Activated CD8-positive, alpha-beta memory T cell treated with anti-CD3 and anti-CD28 coated beads for 1 hour (primary cell): ENCODE measurements around the gene WBP2.

Experiments used
- DNase-seq, 2 donors: peaks; one replicate each; pipeline ENCODE4 v3.0.0-alpha.2; 2020; ENCODE audit warnings: low read depth in 1 of 2; ENCODE audit errors: extremely low read depth in 1 of 2

WBP2 gene

DNA sequence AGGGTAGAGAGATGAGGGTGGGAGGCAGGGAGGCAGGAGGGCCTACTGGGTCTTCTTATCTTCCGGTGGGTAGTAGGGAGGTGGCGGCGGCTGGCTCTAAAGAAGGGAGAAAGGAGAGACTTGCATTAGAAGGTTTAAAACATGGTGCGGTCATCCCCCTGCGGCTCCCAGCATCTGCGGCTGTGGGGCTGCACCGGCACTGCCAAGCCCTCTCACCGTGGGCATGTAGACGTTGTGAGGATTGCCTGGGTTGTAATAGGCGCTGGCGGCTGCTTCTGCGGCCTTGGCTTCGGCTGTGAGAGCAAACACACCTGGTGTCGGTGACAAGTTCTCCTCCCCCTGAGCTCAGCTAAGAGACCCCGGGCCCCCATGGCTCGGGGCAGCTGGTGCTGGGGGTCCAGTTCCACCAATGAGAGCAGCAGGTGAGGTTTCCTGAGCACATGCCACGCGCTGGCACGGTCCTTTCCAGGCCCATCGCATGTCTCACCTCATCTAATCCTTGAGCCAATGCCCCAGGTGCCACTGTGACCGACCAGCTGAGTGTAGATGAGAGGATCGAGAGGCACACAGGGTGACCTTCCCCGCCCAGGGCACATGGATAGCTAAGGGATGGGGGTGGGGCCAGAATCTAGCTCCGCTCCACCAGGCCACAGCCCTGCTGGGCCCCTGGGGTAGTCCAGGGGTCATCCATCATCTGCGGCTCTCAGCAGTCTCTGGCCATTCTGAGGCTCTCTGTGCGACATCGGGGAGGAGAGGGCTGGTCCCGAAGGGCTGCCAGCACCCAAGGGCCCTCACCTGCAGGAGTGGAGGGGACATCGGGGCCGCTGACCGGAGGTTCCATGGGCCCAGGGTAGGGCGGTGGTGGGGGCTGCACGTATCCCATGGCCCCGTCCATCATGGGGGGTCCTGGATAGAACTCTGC lies 8.2 kb downstream of the WBP2 start:
- DNase-seq: no peak

DNA sequence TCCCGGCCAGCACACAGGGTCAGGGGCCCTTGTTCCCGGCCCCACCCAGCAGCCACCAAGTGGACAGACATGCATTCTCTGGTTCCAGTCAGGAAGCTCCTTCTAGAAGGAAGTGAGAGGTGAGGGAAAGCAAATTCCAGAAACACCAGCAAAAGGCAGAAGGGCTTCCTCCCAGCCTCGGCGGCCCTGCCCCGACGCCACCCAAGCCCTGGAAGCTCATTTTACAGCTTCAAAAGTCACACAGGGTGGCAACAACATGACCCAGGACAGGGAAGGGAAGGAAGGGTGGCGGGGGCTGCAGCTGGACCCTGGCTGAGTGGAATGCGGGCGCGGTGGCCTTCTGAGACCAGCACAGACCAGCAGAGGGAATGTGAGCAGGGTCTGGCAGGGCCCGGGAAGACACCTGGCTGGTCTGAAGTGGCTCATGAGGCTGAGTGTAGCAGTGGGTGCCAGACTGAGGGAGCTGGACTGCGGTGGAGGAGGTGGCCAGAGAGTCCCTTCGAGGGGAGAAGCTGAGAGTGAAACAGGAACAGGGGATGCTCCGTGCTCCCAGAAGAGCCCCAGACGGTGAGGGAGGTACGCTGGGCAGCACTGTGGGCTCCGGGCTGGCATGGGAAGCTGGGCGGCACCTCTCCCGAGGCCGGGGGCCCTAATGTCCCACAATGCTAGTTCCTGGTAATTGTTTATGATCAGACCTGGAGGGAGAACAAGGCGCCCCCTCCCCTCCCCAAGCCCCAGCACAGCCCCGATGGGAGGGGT lies 9.0 kb downstream of the WBP2 start:
- no peak for DNase-seq

DNA sequence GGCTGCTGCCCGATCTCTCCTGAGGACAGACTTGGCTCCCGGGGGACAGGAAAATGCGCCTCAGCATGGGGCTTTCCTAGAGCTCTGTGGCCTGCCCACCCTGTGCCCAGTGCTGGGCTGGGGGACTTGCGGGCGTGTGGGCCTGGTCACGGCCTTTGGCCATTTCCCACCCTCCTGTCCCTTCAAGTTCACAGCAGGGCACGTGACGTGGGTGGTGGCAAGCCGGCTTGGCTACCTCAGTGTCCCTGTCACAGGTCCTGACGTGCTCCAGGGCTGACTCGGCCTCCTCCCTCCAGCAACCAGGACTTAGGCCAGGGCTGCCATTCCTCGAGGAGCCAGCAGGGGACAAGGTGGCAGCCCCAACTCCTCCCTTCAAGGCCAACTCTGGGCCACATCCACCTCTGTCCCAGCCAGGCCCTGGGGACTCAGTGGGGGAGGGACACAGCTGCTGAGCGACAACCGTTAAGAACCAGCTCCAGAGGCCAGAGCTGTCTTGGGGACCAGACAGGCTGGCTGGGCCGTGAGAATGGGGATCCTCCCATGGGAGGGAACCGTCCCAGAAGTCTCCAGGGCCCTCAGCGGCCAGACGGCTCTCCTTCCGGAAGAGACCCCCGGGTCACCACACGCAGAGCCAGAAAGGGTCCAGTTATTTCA lies 9.9 kb downstream of the WBP2 start:
- DNase-seq: no peak

DNA sequence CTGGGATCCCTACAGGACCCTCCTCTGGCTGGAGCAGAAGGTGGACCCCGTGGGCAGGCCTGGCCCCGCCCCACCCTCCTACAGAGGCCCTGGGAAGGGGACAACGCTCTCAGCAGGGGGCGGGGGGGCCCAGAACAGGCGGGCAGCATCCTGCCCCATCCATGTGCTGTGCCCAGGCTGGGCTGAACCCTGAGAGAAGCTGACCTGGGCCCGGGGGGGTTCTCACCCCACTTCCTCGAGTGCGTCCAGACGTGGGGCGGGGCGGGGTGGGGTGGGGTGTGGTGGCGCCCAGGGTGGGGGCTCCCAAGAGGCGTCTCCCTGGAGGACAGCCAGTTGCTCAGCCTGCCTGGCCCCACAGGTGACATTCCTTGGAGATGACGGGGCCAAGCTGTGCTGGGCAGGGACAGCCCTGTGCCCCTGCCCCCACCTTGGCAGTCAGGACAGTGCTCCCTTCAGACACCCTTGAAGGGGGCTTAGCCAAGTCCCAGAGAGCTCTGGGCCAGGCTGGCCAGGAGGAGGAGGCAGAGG lies 10.5 kb downstream of the WBP2 start:
- no peak for DNase-seq

DNA sequence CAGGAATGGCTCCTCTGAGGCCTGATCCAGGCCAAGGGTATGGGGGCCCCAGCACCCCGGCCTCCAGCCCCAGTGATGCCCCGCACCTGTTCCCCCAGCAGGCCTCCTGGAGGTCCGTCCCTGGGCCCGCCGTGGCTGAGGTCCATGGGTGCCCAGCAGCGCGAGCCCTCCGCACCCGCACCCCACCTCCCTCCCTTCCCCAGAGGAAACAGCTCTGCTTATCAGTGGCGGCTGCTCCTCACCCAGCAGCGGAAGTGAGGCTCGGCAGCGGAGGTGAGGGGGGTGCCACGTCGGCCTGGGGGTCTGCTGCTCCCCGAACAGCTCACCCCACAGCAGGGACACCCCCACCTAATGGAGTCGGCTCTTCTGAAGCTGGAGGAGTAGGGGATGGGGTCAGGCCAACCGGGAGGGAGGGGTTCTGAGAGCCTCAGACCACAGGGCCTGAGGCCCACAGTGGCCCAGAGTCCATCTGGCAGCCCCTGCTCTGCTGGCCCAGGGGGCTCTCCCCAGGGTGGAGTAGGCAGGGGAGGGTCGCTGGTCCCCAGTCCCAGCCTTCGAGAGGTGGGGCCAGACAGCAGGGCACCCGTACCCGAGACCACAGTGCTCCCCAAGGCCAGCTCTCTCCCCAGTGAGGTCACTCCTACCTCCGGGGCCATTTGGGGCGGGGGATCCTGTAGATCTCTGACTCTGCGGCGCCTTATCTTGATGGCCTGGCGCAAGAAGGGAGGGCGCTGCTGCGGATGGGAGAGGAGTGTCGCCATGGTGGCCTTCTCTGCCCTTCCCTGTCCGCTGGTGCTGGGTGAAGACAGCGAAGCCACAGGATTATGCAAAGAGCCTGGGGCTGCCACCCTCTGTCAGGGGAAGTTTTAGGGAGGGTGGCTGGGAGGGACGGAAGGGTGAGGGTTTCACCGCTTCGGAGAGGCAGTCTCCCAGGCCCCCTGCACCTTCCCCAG lies 11.3 kb downstream of the WBP2 start, which contains the start of gene UNC13D:
UNC13D (minus strand) TSS at position 828 of the 953 bp plus-strand sequence; CDS start at position 761, 67 bp downstream.
- peak in 1 of 2 donors; percentile 57 for DNase-seq

DNA sequence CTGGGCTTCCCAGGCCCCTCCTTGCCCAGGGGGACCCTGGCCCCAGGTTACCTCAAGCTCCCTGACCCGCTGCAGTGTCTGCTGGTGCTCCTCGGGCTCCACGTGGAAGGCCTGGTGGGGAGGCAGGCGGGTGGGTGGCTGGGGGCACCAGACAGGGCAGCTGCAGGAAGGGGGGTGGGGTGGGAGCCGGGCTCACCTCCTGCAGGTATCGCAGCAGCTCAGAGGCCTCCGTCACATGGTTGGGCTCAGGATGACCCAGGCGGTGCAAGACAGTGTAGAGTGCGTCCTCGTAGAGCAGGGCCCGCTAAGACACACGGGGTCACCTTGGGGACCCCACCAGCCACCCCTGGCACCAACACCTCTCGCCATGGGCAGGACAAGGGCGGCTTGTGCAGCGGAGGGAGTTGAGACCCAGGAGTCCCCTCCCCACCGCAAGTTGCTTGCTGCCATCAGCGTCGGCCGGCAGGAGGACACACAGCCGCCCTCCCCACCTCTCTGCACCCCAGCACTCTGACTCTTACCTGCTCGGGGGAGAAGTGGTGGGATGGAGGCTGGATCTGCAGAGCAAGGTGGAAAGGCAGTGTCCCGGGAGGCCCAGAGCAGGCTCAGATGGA lies 12.1 kb downstream of the WBP2 start:
- no peak for DNase-seq

DNA sequence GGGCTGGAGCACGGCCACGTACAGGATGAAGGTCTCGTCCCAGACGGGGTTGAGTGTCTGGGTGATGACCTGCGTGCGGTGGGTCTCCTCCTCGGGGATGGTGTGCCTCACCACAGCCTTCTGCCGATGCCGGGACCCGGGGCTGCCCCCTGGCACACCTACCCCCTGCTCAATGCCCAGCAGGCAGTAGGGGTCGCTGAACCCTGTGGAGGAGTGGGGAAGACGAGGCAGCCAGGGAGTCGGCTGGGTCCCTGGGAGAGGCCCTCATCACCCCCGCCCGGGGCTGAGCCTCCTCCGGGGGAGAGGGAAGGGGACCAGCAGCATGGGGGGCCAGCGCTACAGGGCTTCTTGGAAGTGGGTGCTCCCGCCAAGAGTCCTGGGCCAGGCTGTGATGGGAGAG lies 12.7 kb downstream of the WBP2 start:
- no peak for DNase-seq

DNA sequence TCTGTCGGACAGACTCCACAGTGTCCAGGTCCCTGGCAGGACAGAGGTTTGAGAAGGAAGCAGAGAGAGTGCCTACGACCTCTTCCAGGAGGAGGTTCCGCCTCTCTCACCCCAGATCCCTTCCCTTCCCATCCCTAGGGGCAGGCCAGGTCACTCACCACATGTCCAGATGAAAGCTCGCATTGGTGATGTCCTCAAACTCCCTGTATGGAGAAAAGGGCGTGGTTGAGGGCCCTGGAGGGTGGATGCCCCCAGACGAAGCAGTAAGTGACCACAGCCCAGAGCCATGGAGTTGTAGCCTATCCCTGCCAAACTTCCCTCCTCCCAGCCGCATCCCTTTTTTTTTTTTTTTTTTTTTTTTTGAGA lies 14.4 kb downstream of the WBP2 start:
- no peak for DNase-seq

DNA sequence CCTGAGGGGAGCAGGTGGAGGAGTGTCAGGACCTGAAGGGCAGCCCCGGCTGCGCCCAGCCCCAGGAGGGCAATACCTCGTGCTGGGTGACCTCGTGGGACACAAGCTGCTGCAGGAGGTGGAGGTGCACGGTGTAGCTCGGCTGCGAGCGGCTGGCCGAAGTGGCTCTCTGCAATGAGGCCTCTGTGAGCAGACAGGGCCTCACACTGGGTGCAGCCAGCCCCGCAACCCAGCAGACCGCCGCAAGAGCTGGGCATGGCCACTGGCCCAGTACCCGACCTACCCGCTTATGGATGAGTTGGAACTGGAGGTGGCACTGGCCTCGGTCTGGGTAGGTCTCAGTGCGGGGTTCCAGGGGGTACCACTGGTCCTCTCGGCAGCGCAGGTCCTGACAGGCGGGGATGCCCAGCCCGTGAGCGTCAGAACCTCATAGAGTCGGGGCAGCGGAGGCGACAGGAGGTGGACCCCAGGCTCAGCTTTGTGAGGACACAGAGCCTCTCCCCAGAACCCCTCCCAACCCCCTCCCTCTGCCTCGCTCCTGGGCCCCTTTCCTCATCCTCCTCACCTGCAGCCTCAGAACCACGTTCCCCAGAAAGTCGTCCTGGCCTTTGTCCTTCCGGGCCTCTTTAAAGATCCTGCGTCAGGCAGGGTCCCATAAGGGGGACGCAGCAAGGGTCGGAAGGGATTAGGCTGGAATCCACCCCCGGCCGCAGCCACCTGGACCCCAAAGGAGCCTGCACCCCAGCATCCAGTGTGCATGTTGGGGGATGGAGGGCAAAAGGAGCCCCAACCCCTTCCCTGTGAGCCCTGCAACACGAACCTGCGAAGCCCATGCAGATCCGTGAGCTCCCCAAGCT lies 15.0 kb downstream of the WBP2 start:
- no peak for DNase-seq

DNA sequence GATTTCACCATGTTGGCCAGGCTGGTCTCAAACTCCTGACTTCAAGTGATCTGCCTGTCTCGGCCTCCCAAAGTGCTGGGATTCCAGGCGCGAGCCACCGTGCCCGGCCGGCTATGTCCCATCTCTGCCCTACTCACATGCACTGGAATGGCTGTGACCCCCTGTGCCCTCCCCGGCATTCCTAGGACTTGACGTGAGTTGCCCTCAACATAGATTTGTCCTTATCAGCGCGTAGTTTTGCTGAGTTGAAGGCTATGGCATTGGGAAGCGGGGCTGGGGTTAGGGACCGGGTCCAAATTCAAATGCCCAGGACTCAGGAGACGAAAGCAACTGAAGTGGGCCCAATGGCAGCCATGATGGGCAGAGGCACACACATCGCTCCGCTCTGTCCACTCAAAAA lies 16.7 kb downstream of the WBP2 start:
- DNase-seq: no peak

DNA sequence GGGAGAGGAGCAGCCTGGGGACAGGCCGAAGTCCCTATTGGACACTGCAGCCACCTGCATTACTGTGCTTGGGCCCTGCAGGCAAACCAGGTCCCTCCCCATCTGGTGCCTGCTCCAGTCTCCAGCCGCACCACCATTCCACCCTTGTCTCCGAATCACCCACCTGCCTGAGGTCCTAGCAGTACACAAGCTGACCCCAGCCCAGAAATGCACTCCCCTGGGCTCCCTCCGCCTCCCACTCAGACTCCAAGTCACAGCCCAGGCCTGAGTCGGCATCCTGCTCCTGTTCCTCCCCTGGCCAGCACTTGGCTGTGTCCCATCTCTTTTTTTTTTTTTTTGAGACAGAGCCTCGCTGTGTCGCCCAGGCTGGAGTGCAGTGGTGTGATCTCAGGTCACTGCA lies 17.2 kb downstream of the WBP2 start:
- DNase-seq: no peak

DNA sequence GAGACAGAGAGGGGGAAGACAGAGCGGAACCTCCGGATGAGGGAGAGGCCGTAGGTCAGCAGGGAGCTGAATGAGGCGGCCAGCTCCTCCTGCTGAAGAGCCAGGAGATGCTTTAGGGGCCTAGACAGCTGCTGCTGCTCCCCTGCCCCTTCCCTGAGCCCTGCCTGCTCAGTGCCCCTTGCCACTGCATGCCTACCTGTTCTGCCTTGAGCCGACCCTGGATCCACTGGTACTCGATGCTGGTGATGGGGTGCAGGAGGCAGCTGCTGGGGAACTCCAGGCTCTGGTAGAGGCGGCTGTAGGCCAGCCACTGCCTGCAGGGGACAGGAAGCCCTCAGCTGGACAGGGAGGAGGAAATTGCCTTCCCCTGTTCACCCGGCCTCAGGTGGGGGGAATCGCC lies 18.5 kb downstream of the WBP2 start:
- no peak for DNase-seq

DNA sequence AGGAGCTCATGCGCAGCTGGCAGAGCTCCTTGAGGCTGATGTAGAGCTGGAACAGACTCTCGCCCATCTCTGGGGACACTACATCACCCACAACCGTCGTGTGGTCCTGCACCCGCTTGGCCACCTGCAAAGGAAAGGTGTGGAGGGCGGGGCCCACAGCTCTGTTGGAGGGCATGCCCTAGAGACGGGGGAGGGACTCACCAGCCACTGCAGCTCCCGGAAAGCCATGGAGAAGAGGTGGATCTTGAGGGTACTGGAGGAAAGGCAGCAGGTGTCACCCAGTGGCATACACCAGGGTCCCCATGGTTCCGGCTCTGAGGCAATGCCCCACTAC lies 19.5 kb downstream of the WBP2 start:
- no peak for DNase-seq

DNA sequence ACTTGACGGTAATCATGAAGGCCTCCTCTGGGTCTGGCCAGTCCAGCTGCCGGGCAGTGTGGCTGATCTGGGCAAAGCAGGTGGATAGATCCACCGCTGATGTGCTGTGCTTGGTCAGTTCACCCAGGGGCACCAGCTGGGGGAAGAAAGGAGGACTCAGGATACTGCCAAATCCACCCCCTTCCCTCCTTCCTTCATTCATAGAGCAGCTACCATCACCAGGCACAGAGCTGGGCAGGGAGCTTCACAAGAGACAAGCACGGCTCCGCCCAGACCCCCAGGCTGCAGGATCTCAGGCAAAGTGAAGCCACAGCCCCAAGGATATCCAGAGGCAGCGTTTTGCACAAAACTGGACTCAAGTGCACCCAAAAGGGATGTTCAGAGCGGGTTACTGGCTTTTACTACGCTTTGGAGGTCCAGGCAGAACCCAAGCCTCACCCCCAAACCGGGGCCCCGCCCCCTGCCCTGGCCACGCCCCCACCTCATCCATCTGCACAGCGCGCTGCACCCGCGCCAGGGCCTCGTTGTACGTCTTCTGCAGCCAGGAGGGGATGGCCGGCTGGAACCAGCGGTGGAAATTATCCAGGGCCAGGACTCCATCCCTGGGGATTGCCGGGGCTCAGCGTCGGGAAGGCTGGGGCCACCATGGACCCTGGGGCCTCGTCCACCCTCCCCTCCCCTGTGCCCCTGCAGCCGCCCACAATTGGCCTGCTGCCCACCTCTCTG lies 20.0 kb downstream of the WBP2 start:
- DNase-seq: no peak

DNA sequence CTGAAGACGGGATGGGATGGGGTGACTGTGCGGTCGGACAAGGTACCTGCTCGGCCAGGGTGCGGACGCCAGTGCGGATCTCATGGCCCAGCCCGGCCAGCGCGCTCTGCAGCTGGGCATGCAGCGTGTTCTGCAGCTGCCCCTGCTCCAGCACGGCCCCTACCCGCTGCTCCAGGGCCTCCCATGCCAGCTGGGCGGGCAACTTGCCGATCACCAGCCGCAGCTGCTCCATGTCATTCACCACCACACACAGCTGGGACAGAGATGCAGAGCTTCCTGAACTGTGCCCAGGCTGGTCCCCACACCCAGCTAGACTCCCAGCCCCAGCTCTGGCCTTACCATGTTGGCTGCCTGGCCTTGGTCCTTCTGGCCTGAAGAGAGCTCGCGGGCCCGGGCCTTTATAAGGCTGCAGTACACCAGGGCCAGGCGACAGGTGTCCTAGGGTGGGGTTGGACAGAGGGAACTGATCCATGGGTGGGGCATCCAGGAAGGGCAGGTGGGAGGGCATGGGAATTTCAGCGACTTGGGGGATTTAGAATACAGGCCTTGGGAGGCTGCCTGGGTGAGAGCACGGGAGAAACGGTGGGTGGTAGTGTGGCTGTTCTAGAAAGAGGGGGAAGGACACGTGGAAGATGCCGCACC lies 20.7 kb downstream of the WBP2 start:
- DNase-seq: no peak

DNA sequence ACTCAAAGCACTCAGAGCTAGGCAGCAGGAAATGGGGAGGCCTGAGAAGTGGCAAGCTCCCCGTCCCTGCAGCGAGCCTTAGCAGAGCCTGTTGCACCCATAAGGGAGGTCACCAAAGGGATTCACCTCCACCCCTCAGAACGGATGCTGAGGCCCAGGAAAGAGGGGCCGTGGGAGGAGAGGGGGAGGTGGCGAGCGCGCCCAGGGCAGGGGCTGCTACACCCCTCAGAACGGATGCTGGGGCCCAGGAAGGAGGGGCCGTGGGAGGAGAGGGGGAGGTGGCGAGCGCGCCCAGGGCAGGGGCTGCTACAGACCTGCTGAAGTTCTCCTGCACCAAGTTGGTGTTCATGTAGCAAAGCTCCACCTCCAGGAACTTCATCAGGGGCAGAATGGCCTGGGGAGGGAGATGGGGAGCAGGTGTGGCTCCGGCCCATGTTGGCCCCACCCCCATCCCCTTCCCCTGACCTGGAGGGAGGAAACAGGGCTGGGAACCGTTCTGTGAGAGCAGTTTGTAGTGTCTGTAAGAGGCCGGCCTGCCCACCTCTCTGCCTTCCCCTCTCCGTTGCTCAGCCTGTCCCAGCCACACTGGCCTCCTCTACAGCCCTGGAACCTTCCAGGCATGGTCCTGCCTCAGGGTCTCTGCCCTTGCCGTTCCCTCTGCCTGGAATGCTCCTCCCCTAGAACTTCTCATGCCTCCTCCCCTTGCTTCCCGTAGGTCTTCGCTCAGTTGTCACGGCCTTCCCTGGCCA lies 22.3 kb downstream of the WBP2 start:
- no peak for DNase-seq

DNA sequence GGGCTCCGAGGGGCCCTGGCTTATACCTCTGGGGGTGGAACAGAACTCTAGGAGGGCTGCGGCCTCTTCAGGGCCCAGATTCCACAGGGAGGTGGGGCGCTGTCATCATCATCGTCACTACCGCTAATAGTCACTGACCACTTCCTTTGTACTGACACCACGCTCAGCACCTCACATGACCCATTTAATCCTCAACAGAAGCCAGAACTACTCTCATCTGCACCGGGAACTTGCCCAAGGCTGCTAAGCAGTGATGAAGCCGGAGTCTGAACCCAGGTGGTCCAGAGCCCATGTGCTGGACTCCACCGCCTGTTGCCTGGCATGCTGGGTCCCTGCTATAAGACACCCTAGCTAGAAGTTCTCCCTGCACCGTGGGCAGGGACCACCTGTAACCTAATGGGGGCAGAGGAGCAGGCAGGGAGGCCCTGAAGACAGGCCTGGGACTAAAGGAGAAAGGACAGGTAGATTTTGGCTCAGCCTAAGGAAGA lies 22.9 kb downstream of the WBP2 start:
- no peak for DNase-seq
